ENCODE measurements around the gene TBX2.

Gene TBX2

GRCh38 chr17:61450641-61451537 lies 51.2 kb downstream of the TBX2 start:
- in situ Hi-C loops (cut with HindIII; ENCODE audit: low sequenced_read_pairs): no loop called here

- in situ Hi-C loops (cut with HindIII; ENCODE audit: low sequenced_read_pairs): no loop called here
Observed at GRCh38 chr17:61451538-61452300, 52.1 kb downstream of the TBX2 start.

- in situ Hi-C loops (cut with HindIII; ENCODE audit: low sequenced_read_pairs): no loop called here
Observed at GRCh38 chr17:61452301-61453290, 53.0 kb downstream of the TBX2 start, which contains the start of gene TBX4. TBX4 (plus strand) TSS chr17:61452422; CDS start chr17:61456491, 4,069 bp downstream.

GRCh38 chr17:61453566-61454380 lies 54.1 kb downstream of the TBX2 start:
- in situ Hi-C loops (cut with HindIII; ENCODE audit: low sequenced_read_pairs): no loop called here

- in situ Hi-C loops (cut with HindIII; ENCODE audit: low sequenced_read_pairs): no loop called here
Observed at GRCh38 chr17:61454381-61455323, 55.0 kb downstream of the TBX2 start.

- in situ Hi-C loops (cut with HindIII; ENCODE audit: low sequenced_read_pairs): no loop called here
Observed at GRCh38 chr17:61455324-61456060, 55.8 kb downstream of the TBX2 start.

- in situ Hi-C loops (cut with HindIII; ENCODE audit: low sequenced_read_pairs): no loop called here
Observed at GRCh38 chr17:61456061-61456681, 56.5 kb downstream of the TBX2 start.

- in situ Hi-C loops (cut with HindIII; ENCODE audit: low sequenced_read_pairs): no loop called here
Observed at GRCh38 chr17:61456688-61457225, 57.1 kb downstream of the TBX2 start.

- in situ Hi-C loops (cut with HindIII; ENCODE audit: low sequenced_read_pairs): no loop called here
Observed at GRCh38 chr17:61457226-61457983, 57.8 kb downstream of the TBX2 start.

GRCh38 chr17:61458000-61458399 lies 58.4 kb downstream of the TBX2 start:
- in situ Hi-C loops (cut with HindIII; ENCODE audit: low sequenced_read_pairs): no loop called here

- in situ Hi-C loops (cut with HindIII; ENCODE audit: low sequenced_read_pairs): no loop called here
Observed at GRCh38 chr17:61458421-61459141, 58.9 kb downstream of the TBX2 start.
